ENCODE results near the gene CGB3.

Gene CGB3

GRCh38 chr19:48991011-48991609, 33.0 kb downstream of the CGB3 start:
- H3K4me3 ChIP-seq (replicated peaks; ENCODE audit: low read depth, low read length), result peak overlapping the region; percentile 97
- DNase-seq (ENCODE audit: low read depth), result no peak

GRCh38 chr19:48990400-48990799, 33.7 kb downstream of the CGB3 start:
- no peak overlapping the region for H3K4me3 ChIP-seq (replicated peaks; ENCODE audit: low read depth, low read length)
- no peak for TF ChIP-seq CTCF (IDR thresholded peaks at IDR 0.05; ENCODE audit: low read length, missing control alignments)
- no peak for DNase-seq (ENCODE audit: low read depth)

More at GRCh38 chr19:48991011-48991609, 33.0 kb downstream of the CGB3 start:
- no peak for TF ChIP-seq CTCF (IDR thresholded peaks at IDR 0.05; ENCODE audit: low read length, missing control alignments)

DNA sequence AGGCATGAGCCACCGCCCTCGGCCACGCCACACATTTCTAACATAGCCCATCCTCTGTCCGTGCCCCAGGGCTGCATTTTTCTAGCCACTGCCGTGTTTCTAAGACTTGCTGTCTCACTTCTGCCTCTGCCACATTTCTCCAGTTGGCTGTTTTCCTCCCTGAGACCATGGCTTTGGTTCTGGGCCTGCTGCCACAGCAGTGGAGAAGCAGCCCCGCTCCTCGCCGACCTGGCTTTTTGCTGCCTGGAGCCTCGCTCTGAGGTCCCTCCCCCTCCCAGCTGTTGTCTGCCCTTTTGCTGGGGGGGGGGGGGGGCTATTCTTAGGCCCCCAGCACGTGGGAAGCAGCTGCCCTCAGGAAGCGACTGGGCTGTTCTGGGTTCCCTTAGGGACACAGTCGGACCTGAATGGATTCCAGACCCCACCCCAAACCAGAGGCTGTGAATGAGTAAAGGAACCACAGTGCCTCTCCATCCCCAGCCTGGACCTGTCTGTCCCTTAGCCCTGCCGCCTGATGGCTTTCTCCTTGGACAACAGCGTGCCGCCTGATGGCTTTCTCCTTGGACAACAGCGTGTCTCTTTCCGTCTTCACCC, 34.3 kb downstream of the CGB3 start:
- H3K4me3 ChIP-seq (replicated peaks; ENCODE audit: low read depth, low read length), result no peak overlapping the region
- no peak for DNase-seq (ENCODE audit: low read depth)
- TF ChIP-seq CTCF (IDR thresholded peaks at IDR 0.05; ENCODE audit: low read length, missing control alignments), result no peak

- no peak overlapping the region for H3K4me3 ChIP-seq (replicated peaks; ENCODE audit: low read depth, low read length)
- no peak for TF ChIP-seq CTCF (IDR thresholded peaks at IDR 0.05; ENCODE audit: low read length, missing control alignments)
- no peak for DNase-seq (ENCODE audit: low read depth)
These were observed 35.3 kb downstream of the CGB3 start for GRCh38 chr19:48988860-48989259.

DNA sequence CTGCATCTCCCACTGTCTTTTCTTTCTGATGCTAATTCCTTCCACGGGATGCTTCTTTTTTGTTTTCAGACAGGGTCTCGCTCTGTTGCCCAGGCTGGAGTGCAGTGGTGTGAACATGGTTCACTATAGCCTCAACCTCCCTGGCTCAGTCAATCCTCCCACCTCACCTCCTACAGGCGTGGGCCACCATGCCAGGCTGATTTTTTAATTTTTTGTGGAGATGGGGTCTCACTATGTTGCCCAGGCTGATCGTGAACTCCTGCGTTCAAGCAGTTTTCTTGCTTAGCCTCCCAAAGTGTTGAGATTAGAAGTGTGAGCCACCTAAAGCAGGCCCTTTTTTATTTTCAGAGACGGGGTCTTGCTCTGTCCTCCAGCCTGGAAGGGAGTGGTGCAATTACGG, 35.8 kb downstream of the CGB3 start:
- H3K4me3 ChIP-seq (replicated peaks; ENCODE audit: low read depth, low read length), result no peak overlapping the region

DNA sequence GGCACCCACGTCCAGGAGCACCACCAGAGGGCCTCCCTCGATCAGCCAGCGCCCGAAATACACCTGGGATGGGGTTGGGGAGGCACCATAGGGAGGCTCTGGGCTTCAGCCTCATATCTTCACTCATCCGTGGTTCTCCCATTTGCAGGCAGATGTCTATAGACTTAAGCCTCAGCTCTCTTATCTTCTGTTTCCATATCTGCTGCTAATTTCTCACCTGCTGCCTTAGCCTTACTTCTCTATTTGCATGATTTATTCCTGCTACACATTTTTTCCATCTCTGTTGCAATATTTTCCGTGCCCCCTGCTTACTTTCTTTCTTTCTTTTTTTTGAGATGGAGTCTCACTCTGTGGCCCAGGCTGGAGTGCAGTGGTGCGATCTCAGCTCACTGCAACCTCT, 36.8 kb downstream of the CGB3 start:
- no peak for DNase-seq (ENCODE audit: low read depth)
- no peak for TF ChIP-seq CTCF (IDR thresholded peaks at IDR 0.05; ENCODE audit: low read length, missing control alignments)
- no peak overlapping the region for H3K4me3 ChIP-seq (replicated peaks; ENCODE audit: low read depth, low read length)

More for the DNA sequence above, 35.8 kb downstream of the CGB3 start:
- TF ChIP-seq CTCF (IDR thresholded peaks at IDR 0.05; ENCODE audit: low read length, missing control alignments), result no peak
- DNase-seq (ENCODE audit: low read depth), result no peak

DNA sequence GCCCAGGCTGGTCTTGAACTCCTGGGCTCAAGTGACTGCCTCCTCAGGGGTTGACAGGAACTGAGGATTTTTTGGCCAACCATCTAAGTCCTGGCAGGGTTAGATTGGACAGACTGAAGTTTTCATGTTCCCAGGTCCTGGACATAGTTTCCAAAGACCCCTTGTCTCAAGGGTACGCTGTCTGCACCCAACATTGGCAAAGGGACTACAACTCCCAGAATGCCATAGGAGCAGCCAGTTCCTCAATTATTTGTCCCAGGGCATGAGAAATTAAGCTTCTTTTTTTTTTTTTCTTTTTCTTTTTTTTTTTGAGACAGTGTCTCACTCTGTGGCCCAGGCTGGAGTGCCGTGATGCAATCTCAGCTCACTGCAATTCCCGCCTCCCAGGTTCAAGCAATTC, 37.9 kb downstream of the CGB3 start:
- no peak for TF ChIP-seq CTCF (IDR thresholded peaks at IDR 0.05; ENCODE audit: low read length, missing control alignments)
- DNase-seq (ENCODE audit: low read depth), result no peak
- H3K4me3 ChIP-seq (replicated peaks; ENCODE audit: low read depth, low read length), result no peak overlapping the region
